ENCODE measurements around the gene JUN. TPM values are rescaled to one million over a fixed set of nuclear protein-coding genes. Genes with fewer than 3 reads are reported as not detected.
A peak's percentile ranks its signal among the peaks of the same experiment; 100 is the strongest.

JUN gene
- total and polyA plus RNA-seq, 2 donors (not counting 1 experiment from before 2014, with no cell fraction given), result 94.4 to 4,074 TPM

GRCh38 chr1:58779801-58780382 lies 4.0 kb downstream of the JUN start:
- POLR2A ChIA-PET, result no interaction called here
- H3K27ac Mint-ChIP-seq, result no peak overlapping the region

More at GRCh38 chr1:58779801-58780382, 4.0 kb downstream of the JUN start:
- H4K20me1 ChIP-seq (ENCODE audit: control insufficient read depth, insufficient read depth, low read length, poor library complexity, severe bottlenecking), result peaks cover 26% of the 10 kb centered on the region
- no peak overlapping the region for H3K4me3 ChIP-seq (ENCODE audit: control extremely low read depth in 1 of 5, extremely low read depth in 1 of 5, insufficient read depth in 1 of 5, low read depth in 2 of 5, low read length in 4 of 5)
- no peak overlapping the region for H3K27ac ChIP-seq (ENCODE audit: low read length in 2 of 2)
- TF ChIP-seq EZH2 (IDR thresholded peaks at IDR 0.05; ENCODE audit: borderline replicate concordance, insufficient read depth, low read depth, low read length, poor library complexity, severe bottlenecking) (no peak), CTCF (IDR thresholded peaks at IDR 0.05) (no peak)
- H3K4me3 Mint-ChIP-seq, result no peak overlapping the region
- H3K4me1 Mint-ChIP-seq, result peaks cover 19% of the 10 kb centered on the region
- WGBS (ENCODE audit: insufficient coverage), result 100% methylated on average over 3 of the region's 4 CpGs
- no peak overlapping the region for H3K4me2 ChIP-seq (replicated peaks; ENCODE audit: low read depth, low read length, poor library complexity, severe bottlenecking)
- intact Hi-C loops (cut with micrococcal nuclease), result loop anchor here (5.0 kb wide), 1 partner anchor 78 kb away; the partner anchor contains the start of gene MYSM1
- H3K4me1 ChIP-seq (ENCODE audit: control insufficient read depth in 2 of 2, insufficient read depth in 2 of 2, low read length in 2 of 2), result peaks cover 5 to 14% of the 10 kb centered on the region in 2 donors
- no peaks in the 10 kb centered on the region for H3K9me3 ChIP-seq (ENCODE audit: control extremely low read depth in 1 of 3, control insufficient read depth in 2 of 3, insufficient read depth in 1 of 3, low read length in 2 of 3)
- peaks cover 10% of the 10 kb centered on the region for H3K79me2 ChIP-seq (ENCODE audit: control insufficient read depth, insufficient read depth, low read length)
- H3K9ac ChIP-seq (ENCODE audit: low read length), result no peak overlapping the region
- H3K27me3 ChIP-seq (replicated peaks in 1 of 4; ENCODE audit: control extremely low read depth in 1 of 4, control insufficient read depth in 3 of 4, insufficient read depth in 4 of 4, low read length in 3 of 4), result no peaks in the 10 kb centered on the region
- no peaks in the 10 kb centered on the region for H3K27me3 Mint-ChIP-seq
- peak; percentile 34 for DNase-seq
- CTCF ChIA-PET, result interaction anchor here (0.9 to 4.1 kb wide), 2 partner anchors 912 to 920 kb away, joined by 3 to 21 read pairs; no protein-coding TSS in a partner anchor
- H3K9me3 Mint-ChIP-seq (ENCODE audit: insufficient read depth), result no peaks in the 10 kb centered on the region
- H2AFZ ChIP-seq (ENCODE audit: insufficient read depth, low read depth, low read length, poor library complexity, severe bottlenecking), result no peak overlapping the region
- no peaks in the 10 kb centered on the region for H3K36me3 ChIP-seq (replicated peaks in 1 of 2; ENCODE audit: control extremely low read depth in 1 of 2, control insufficient read depth in 1 of 2, extremely low read depth in 1 of 2, insufficient read depth in 2 of 2, low read length in 1 of 2)
- ATAC-seq (ENCODE audit: low read depth), result no peak
